ENCODE measurements around the gene INHA. TPM values are rescaled to one million over a fixed set of nuclear protein-coding genes. Genes with fewer than 3 reads are reported as not detected.

The INHA gene
- total and polyA plus RNA-seq, 2 donors (not counting 1 experiment from before 2014, with no cell fraction given) = not detected

DNA sequence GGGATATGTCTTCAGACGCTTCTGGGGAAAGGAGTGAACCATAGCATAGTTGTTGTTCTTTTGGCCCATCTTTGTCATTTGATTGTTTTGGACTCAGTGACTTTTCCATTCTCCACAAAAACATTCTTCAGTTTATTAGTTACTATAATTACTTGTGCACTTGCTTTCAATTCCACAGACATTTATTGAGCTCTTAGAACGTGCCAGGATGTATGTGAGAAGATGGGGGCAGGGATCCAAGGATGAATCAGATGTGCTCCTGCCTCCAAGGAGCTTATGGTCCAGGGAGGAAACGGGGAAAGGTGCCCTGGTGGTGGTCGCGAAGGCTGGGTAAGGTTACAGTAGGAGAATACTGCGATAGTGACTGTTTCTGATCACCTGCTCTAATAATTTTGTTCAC, 48.4 kb downstream of the INHA start:
- H3K9me3 Mint-ChIP-seq (ENCODE audit: insufficient read depth) = no peaks in the 10 kb centered on the region
- Histone ChIP-seq H3K79me2 (ENCODE audit: control insufficient read depth, insufficient read depth, low read length) (no peaks in the 10 kb centered on the region), H3K9me3 (ENCODE audit: control extremely low read depth in 1 of 3, control insufficient read depth in 2 of 3, insufficient read depth in 1 of 3, low read length in 2 of 3) (no peaks in the 10 kb centered on the region), H3K36me3 (replicated peaks in 1 of 2; ENCODE audit: control extremely low read depth in 1 of 2, control insufficient read depth in 1 of 2, extremely low read depth in 1 of 2, insufficient read depth in 2 of 2, low read length in 1 of 2) (peaks cover 0 to 8% of the 10 kb centered on the region in 2 experiments), H3K4me1 (ENCODE audit: control insufficient read depth in 2 of 2, insufficient read depth in 2 of 2, low read length in 2 of 2) (no peaks in the 10 kb centered on the region), H3K9ac (ENCODE audit: low read length) (no peak overlapping the region), H2AFZ (ENCODE audit: insufficient read depth, low read depth, low read length, poor library complexity, severe bottlenecking) (no peak overlapping the region), H3K27ac (ENCODE audit: low read length in 2 of 2) (no peak overlapping the region), H3K4me2 (replicated peaks; ENCODE audit: low read depth, low read length, poor library complexity, severe bottlenecking) (no peak overlapping the region), H3K4me3 (ENCODE audit: control extremely low read depth in 1 of 5, extremely low read depth in 1 of 5, insufficient read depth in 1 of 5, low read depth in 2 of 5, low read length in 4 of 5) (no peak overlapping the region), H4K20me1 (ENCODE audit: control insufficient read depth, insufficient read depth, low read length, poor library complexity, severe bottlenecking) (no peaks in the 10 kb centered on the region), H3K27me3 (replicated peaks in 1 of 4; ENCODE audit: control extremely low read depth in 1 of 4, control insufficient read depth in 3 of 4, insufficient read depth in 4 of 4, low read length in 3 of 4) (peaks cover 0 to 13% (median 5%) of the 10 kb centered on the region in 4 experiments)
- DNase-seq (no peak), ATAC-seq (ENCODE audit: low read depth) (no peak)
- WGBS (ENCODE audit: insufficient coverage) = no CpG with 5 or more reads among the region's 6 CpGs
- no peak overlapping the region for H3K4me3 Mint-ChIP-seq
- H3K27ac Mint-ChIP-seq = no peak overlapping the region
- H3K27me3 Mint-ChIP-seq = peaks cover 18% of the 10 kb centered on the region
- intact Hi-C loops (cut with micrococcal nuclease) = no loop called here
- CTCF ChIA-PET = no interaction called here
- POLR2A ChIA-PET = no interaction called here
- no peaks in the 10 kb centered on the region for H3K4me1 Mint-ChIP-seq
- TF ChIP-seq, protein P1, sequence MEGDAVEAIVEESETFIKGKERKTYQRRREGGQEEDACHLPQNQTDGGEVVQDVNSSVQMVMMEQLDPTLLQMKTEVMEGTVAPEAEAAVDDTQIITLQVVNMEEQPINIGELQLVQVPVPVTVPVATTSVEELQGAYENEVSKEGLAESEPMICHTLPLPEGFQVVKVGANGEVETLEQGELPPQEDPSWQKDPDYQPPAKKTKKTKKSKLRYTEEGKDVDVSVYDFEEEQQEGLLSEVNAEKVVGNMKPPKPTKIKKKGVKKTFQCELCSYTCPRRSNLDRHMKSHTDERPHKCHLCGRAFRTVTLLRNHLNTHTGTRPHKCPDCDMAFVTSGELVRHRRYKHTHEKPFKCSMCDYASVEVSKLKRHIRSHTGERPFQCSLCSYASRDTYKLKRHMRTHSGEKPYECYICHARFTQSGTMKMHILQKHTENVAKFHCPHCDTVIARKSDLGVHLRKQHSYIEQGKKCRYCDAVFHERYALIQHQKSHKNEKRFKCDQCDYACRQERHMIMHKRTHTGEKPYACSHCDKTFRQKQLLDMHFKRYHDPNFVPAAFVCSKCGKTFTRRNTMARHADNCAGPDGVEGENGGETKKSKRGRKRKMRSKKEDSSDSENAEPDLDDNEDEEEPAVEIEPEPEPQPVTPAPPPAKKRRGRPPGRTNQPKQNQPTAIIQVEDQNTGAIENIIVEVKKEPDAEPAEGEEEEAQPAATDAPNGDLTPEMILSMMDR (IDR thresholded peaks at IDR 0.05) = no peak
- TF ChIP-seq EZH2 (IDR thresholded peaks at IDR 0.05; ENCODE audit: borderline replicate concordance, insufficient read depth, low read depth, low read length, poor library complexity, severe bottlenecking) = no peak

DNA sequence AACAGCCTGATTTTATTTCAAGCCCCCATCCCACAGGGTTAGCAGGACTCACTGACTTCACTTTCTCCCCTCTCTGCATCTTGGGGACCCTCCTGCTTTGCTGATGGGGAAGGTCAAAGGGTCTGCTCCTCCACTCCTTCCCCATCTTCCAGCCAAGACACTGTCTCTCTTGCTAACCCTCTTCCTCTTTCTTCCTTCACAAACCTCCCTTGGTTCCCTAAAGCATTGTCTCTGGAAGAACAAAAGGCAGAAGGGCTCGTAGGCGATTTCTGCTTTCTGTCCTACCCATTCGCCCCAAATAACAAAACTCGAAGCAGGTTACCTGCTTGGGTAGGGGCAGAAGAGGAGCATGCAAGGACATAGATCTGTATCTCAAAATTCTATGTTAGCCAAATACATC, 49.8 kb downstream of the INHA start:
- Mint-ChIP-seq H3K9me3 (ENCODE audit: insufficient read depth) (no peaks in the 10 kb centered on the region), H3K27me3 (peaks cover 28% of the 10 kb centered on the region), H3K4me3 (no peak overlapping the region), H3K4me1 (peaks cover 5% of the 10 kb centered on the region), H3K27ac (no peak overlapping the region)
- Histone ChIP-seq H4K20me1 (ENCODE audit: control insufficient read depth, insufficient read depth, low read length, poor library complexity, severe bottlenecking) (no peaks in the 10 kb centered on the region), H3K27me3 (replicated peaks in 1 of 4; ENCODE audit: control extremely low read depth in 1 of 4, control insufficient read depth in 3 of 4, insufficient read depth in 4 of 4, low read length in 3 of 4) (peaks cover 0 to 23% (median 14%) of the 10 kb centered on the region in 4 experiments), H2AFZ (ENCODE audit: insufficient read depth, low read depth, low read length, poor library complexity, severe bottlenecking) (no peak overlapping the region), H3K4me3 (ENCODE audit: control extremely low read depth in 1 of 5, extremely low read depth in 1 of 5, insufficient read depth in 1 of 5, low read depth in 2 of 5, low read length in 4 of 5) (no peak overlapping the region), H3K79me2 (ENCODE audit: control insufficient read depth, insufficient read depth, low read length) (no peaks in the 10 kb centered on the region), H3K36me3 (replicated peaks in 1 of 2; ENCODE audit: control extremely low read depth in 1 of 2, control insufficient read depth in 1 of 2, extremely low read depth in 1 of 2, insufficient read depth in 2 of 2, low read length in 1 of 2) (no peaks in the 10 kb centered on the region), H3K4me1 (ENCODE audit: control insufficient read depth in 2 of 2, insufficient read depth in 2 of 2, low read length in 2 of 2) (peaks cover under 1 to 3% of the 10 kb centered on the region in 2 donors), H3K27ac (ENCODE audit: low read length in 2 of 2) (no peak overlapping the region), H3K9me3 (ENCODE audit: control extremely low read depth in 1 of 3, control insufficient read depth in 2 of 3, insufficient read depth in 1 of 3, low read length in 2 of 3) (no peaks in the 10 kb centered on the region), H3K9ac (ENCODE audit: low read length) (no peak overlapping the region), H3K4me2 (replicated peaks; ENCODE audit: low read depth, low read length, poor library complexity, severe bottlenecking) (no peak overlapping the region)
- TF ChIP-seq, protein P1 (IDR thresholded peaks at IDR 0.05) = no peak
- TF ChIP-seq EZH2 (IDR thresholded peaks at IDR 0.05; ENCODE audit: borderline replicate concordance, insufficient read depth, low read depth, low read length, poor library complexity, severe bottlenecking) = no peak
- no peak for DNase-seq
- POLR2A ChIA-PET = no interaction called here
- intact Hi-C loops (cut with micrococcal nuclease) = no loop called here
- CTCF ChIA-PET = no interaction called here
- ATAC-seq (ENCODE audit: low read depth) = no peak
- WGBS (ENCODE audit: insufficient coverage) = no CpG with 5 or more reads among the region's 4 CpGs

Data from B cell (primary cell).